B cell (primary cell): Measurements from ENCODE around the gene RPA3.

Experiments used
- EZH2 ChIP-seq: IDR thresholded peaks from 2 replicates; pipeline ENCODE4 v1.6.1; 2012; ENCODE audit warnings: borderline replicate concordance, low read depth, mild to moderate bottlenecking, moderate library complexity, low read length; ENCODE audit not compliant: insufficient read depth, poor library complexity, severe bottlenecking
- TF ChIP-seq, protein P1 (sequence below): fragments of 200-600 bp; IDR thresholded peaks from one replicate; pipeline ENCODE4 v1.8.0; 2022; ENCODE audit warnings: antibody characterized with exemption, mild to moderate bottlenecking

DNA sequence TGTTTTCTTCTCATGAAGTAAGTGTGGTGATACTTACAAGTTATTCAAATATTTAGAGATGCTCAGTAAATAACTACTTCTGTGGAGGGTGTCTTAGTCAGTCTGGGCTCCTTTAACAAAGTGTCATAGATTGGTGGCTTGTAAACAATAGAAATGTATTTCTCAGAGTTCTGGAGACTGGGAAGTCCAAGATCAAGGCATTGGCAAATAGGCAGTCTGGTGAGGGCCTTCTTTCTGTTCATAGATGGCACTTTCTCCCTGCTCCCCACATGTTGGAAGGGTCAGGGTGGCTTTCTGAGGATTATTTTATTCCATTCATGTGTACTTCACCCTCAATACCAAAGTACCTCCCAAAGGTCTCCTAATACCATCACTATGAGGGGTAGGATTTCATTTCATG is 18.4 kb downstream of the RPA3 start:
- TF ChIP-seq, protein P1, sequence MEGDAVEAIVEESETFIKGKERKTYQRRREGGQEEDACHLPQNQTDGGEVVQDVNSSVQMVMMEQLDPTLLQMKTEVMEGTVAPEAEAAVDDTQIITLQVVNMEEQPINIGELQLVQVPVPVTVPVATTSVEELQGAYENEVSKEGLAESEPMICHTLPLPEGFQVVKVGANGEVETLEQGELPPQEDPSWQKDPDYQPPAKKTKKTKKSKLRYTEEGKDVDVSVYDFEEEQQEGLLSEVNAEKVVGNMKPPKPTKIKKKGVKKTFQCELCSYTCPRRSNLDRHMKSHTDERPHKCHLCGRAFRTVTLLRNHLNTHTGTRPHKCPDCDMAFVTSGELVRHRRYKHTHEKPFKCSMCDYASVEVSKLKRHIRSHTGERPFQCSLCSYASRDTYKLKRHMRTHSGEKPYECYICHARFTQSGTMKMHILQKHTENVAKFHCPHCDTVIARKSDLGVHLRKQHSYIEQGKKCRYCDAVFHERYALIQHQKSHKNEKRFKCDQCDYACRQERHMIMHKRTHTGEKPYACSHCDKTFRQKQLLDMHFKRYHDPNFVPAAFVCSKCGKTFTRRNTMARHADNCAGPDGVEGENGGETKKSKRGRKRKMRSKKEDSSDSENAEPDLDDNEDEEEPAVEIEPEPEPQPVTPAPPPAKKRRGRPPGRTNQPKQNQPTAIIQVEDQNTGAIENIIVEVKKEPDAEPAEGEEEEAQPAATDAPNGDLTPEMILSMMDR, result no peak
- TF ChIP-seq EZH2, result no peak
